ENCODE data around the gene VEPH1.

DNA sequence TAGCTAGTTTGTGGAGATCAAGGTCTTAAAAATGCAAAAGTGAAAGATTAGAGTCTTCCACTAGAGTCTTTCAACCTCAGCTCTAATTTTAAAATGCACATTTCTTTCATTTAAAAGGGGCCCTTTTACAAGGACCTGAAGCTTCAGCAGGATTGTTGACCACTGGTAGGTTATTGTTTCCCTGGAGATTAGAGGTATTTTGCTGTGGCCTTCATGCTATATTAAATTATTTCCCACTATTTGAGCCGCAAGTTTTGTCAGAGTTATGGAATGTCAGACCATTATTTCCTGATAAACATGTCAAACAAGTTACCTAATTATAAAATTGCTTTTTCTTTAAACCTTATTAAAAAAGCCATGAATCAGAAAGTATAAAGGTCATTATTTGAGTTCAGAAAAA is 240.2 kb downstream of the VEPH1 start:
- TF ChIP-seq EZH2phosphoT487 (IDR thresholded peaks at IDR 0.05; ENCODE audit: insufficient read depth, low read depth) = no peak
- no peak for TF ChIP-seq EZH2 (IDR thresholded peaks at IDR 0.05; ENCODE audit: insufficient read depth, poor library complexity, severe bottlenecking)

All from GM23248 (cell line).